Right ventricle myocardium superior (tissue), 1 donor: ENCODE data around the gene METTL15. TPM values are rescaled to one million over a fixed set of nuclear protein-coding genes. Genes with fewer than 3 reads are reported as not detected.
"Not testable (repeated sequence)": the region's sequence is repeated elsewhere in the genome, so short reads cannot be mapped to it uniquely, and the experiment has no call there.

Experiments used
- ATAC-seq: fragments of 200-7000 bp; cut with Tn5 transposase; one replicate; pipeline ENCODE4 v1.9.1; 2020; ENCODE audit warnings: mild to moderate bottlenecking; ENCODE audit not compliant: poor library complexity
- DNase-seq: peaks from one replicate; pipeline ENCODE4 v3.0.0-alpha.2; 2020
- intact Hi-C: fragments of 100-400 bp; cut with DNase I; formaldehyde crosslinking; loops from one replicate; pipeline ENCODE4 v1.11.2; 2022
- long read RNA-seq: library from polyadenylated mRNA; unstranded; transcript quantifications from one replicate; pipeline ENCODE4 v2.0.0, GENCODE V29; 2021
- total RNA-seq: library from RNA; stranded (reverse); fragmentation: NEBNext Ultra II Directional; extraction: Animal tissue kit (Norgen Biotek cat#: 25700); gene quantifications from one replicate; pipeline ENCODE4 v1.2.1, GENCODE V29; 2021
- donor health status: DM: no; HTN: yes; CAD: no; lungs with severe emphysema.

METTL15 gene, protein sequence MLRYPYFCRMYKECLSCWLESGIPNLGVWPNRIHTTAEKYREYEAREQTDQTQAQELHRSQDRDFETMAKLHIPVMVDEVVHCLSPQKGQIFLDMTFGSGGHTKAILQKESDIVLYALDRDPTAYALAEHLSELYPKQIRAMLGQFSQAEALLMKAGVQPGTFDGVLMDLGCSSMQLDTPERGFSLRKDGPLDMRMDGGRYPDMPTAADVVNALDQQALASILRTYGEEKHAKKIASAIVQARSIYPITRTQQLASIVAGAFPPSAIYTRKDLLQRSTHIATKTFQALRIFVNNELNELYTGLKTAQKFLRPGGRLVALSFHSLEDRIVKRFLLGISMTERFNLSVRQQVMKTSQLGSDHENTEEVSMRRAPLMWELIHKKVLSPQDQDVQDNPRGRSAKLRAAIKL
- 8.1 TPM for total RNA-seq
- long read RNA-seq, full-length matches to known transcripts, result 3 of 20 reads
- long read RNA-seq, partial matches to known transcripts, result 11 of 20 reads
- long read RNA-seq, other reads (novel, unspliced or antisense), result 6 of 20 reads

GRCh38 chr11:28107750-28108618, at the start of gene METTL15, which contains the start of gene KIF18A:
Gene METTL15 (plus strand): TSS chr11:28108388. CDS start chr11:28113335, 4,947 bp downstream.
Gene KIF18A (minus strand): TSS chr11:28108156. CDS start chr11:28097947, 10,209 bp downstream.
- ATAC-seq, result peak; percentile 100
- DNase-seq, result peak; percentile 100
- intact Hi-C loops, result no loop called here

GRCh38 chr11:28071305-28071704, 36.9 kb upstream of the METTL15 start:
- ATAC-seq (no peak), DNase-seq (no peak)
- intact Hi-C loops, result no loop called here

DNA sequence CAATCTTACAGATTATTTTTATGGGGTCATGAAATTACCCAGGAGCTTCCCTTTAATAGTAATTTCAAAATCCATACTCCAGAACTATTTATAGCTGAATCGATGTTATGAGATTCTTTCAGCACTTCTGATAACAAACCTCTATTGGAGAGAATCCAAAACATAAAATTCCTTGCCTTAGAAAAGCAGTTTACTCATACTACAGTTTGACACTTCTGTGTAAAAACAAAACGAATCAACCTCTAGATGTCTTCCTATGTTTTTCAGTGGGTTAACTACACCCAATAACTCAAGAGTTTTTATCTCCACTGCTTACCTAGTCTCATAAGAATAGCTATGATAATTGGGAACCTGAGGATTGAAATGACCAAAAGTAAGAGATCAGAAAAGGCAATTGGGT, 35.9 kb upstream of the METTL15 start:
- no peak for DNase-seq
- ATAC-seq, result no peak

GRCh38 chr11:28077521-28077920, 30.7 kb upstream of the METTL15 start:
- no peak for DNase-seq
- intact Hi-C loops, result no loop called here
- ATAC-seq, result no peak

More for the DNA sequence above, 35.9 kb upstream of the METTL15 start:
- intact Hi-C loops, result no loop called here

- intact Hi-C loops, result no loop called here
- ATAC-seq, result no peak
- no peak for DNase-seq
Measured at GRCh38 chr11:28083118-28083517, 25.1 kb upstream of the METTL15 start.

DNA sequence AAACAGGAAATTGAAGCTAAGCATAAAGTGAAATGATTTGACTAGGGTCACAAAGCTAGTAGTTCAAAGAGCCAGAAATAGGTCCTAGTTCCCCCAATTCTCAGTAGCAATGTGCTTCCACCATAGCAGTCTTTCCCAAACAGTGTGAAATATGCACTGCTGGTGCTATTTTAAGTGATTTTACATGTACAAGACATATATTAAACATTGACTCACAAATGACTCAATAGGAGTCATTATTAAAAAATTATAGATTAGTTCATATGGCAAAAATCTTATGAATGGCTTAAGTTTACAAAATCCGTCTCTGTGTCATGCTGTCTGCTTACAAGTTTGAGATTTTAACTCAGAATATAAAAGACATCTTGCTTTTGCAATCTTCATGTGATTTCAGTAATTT, 21.6 kb upstream of the METTL15 start:
- intact Hi-C loops, result no loop called here
- ATAC-seq (no peak), DNase-seq (no peak)

- ATAC-seq, intact Hi-C loops, DNase-seq: not testable (repeated sequence)
Measured at GRCh38 chr11:28087192-28087591, 21.0 kb upstream of the METTL15 start.

GRCh38 chr11:28087693-28088092, 20.5 kb upstream of the METTL15 start:
- intact Hi-C loops, DNase-seq, ATAC-seq: not testable (repeated sequence)

- DNase-seq (no peak), ATAC-seq (no peak)
- intact Hi-C loops, result no loop called here
Measured at GRCh38 chr11:28089378-28089777, 18.8 kb upstream of the METTL15 start.

DNA sequence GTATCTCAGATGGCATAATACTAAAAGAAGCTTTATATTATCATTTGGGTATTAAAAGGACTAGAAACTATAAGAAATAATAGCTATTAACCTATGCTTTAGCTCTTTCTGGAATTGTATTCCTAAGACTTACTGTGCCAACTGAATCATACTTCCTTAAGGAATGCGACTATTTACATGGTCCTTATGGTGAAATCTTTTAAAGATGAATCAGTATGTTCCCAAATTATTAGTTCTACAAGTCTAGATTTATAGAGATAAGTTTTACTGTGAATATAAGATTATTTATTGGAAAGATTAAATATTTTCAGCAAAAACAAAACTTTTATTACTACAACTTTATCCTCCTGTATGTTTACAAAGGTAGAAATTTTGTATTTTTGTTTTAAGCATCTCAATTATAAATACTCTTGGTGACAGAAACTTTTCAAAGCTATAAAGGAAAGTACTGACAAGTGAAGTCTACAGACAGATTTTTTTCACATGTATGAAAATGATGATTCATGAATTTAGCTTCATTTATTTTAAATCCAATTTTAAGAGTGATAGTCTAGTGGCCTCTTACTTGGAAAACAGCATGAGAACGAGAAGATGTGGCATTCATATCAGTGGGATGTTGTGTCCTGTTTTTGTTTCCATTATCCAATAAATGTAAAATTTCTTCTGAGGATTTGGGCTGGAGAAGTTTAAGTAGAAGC, 18.0 kb upstream of the METTL15 start:
- intact Hi-C loops, result no loop called here
- DNase-seq (no peak), ATAC-seq (no peak)

DNA sequence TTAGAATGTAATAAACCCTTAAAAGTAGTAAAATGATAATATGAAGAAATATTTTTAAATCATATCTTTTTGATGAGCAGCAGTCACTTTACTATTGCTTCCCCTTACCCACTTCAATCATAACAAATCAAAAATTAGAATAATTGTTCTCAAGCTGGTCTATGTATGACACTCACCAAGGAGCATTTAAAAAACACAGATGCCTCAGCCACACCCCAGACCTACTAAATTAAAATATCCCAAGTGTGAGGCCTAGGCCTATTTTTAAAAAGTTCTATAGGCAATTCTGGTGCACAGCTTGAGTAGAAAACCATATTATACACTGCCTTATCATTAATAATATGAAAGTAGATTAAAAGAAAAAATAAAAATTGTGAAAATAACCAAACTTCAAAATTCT, 15.4 kb upstream of the METTL15 start:
- no peak for ATAC-seq
- no peak for DNase-seq
- intact Hi-C loops, result no loop called here

- ATAC-seq (no peak), DNase-seq (no peak)
- intact Hi-C loops, result no loop called here
Measured at GRCh38 chr11:28098257-28098656, 9.9 kb upstream of the METTL15 start.

DNA sequence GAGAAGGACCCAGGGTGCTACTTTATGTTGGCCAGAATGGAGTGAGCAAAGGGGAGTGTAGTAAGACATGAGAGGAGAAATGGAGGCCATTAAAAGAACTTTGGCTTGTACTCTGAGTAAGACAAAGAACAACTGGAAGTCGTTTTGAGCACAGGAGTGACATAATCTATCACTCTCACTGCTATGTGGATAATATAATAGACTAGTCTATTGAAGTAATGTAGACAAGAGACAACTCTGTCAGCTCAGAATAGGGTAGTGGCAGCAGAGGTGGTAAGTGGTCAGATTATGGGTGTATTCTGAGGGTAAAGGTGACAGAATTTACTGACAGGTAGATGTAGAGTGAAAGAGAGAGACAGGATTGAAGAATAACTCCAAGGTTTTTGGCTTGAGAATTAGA, 8.5 kb upstream of the METTL15 start:
- ATAC-seq, result no peak

GRCh38 chr11:28100665-28101064, 7.5 kb upstream of the METTL15 start:
- ATAC-seq, result no peak
- intact Hi-C loops, result no loop called here
- DNase-seq, result no peak

More for the DNA sequence above, 8.5 kb upstream of the METTL15 start:
- no peak for DNase-seq
- intact Hi-C loops, result no loop called here

DNA sequence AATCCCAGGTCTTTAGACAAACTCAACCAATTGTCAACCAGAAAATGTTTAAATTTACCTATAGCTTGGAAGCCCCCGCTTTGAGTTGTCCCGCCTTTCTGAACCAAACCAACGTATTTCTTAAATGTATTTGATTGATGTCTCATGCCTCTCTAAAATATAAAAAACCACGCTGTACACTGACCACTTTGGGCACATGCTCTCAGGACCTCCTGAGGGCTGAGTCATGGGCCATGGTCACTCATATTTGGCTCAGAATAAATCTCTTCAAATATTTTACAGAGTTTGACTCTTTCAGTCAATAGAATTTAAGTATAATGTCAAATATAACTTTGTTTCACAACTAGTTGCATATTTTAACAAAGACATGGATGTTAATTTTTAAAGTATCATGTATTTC, 5.9 kb upstream of the METTL15 start:
- DNase-seq, intact Hi-C loops, ATAC-seq: not testable (repeated sequence)

DNA sequence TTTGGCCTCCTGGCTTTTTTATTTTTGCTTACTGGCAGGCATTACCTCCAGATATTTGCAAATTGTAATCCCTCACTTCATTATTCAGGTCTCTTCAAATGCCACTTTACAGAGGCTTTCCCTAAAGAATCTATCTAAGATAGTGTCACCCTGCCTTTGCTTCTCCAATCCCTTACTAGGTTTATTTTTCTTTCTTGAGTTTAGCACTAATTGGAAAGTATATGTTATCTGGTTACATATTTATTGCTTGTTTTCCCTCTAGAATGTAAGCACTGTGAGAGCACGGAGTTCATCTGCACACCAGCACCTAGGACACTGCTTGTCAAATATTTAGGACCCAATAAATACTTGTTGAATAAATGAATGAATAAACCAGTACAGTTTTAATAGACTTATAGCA, 3.8 kb upstream of the METTL15 start:
- no peak for ATAC-seq
- intact Hi-C loops, result no loop called here
- DNase-seq, result no peak

- no peak for ATAC-seq
- no peak for DNase-seq
- intact Hi-C loops, result no loop called here
Measured at GRCh38 chr11:28104984-28105383, 3.2 kb upstream of the METTL15 start.

GRCh38 chr11:28105869-28106268, 2.3 kb upstream of the METTL15 start:
- intact Hi-C loops, result no loop called here
- ATAC-seq (no peak), DNase-seq (no peak)
